ENCODE data around the gene RAPGEF3. TPM values are rescaled to one million over a fixed set of nuclear protein-coding genes. Genes with fewer than 3 reads are reported as not detected.

The RAPGEF3 gene
- total and polyA plus RNA-seq, 2 of the 8 experiments (the other 6 are each of a cell fraction or from before 2014, with no cell fraction given) = 5.0 to 9.4 TPM

GRCh38 chr12:47689215-47689614, 69.5 kb downstream of the RAPGEF3 start:
- Histone ChIP-seq H3K56ac (replicated peaks; ENCODE audit: insufficient read length, low read depth, low read length) (no peak overlapping the region), H3K4me1 (replicated peaks in 1 of 4; ENCODE audit: control insufficient read depth in 3 of 4, insufficient read depth in 4 of 4, low read length in 3 of 4) (no peaks in the 10 kb centered on the region), H3K23ac (ENCODE audit: insufficient read length) (no peak overlapping the region), H3K4ac (replicated peaks; ENCODE audit: insufficient read length, low read depth, low read length) (no peak overlapping the region), H3K79me2 (ENCODE audit: control insufficient read depth in 1 of 2, insufficient read depth in 2 of 2, low read length in 2 of 2) (no peaks in the 10 kb centered on the region), H2BK20ac (ENCODE audit: low read length) (no peak overlapping the region), H3K79me1 (ENCODE audit: low read depth, low read length) (no peaks in the 10 kb centered on the region), H2AFZ (ENCODE audit: low read length) (no peak overlapping the region), H3K27ac (ENCODE audit: low read depth, low read length) (no peak overlapping the region), H3K18ac (ENCODE audit: extremely low read depth, low read length) (no peak overlapping the region), H2BK120ac (replicated peaks; ENCODE audit: low read depth, low read length) (no peak overlapping the region), H3K4me2 (ENCODE audit: insufficient read depth in 1 of 2, low read depth in 2 of 2, low read length in 2 of 2) (no peak overlapping the region), H3K9ac (replicated peaks in 1 of 4; ENCODE audit: extremely low read depth in 1 of 4, low read depth in 3 of 4, low read length in 3 of 4) (no peak overlapping the region), H2AK5ac (ENCODE audit: low read depth, low read length) (no peak overlapping the region), H3K23me2 (ENCODE audit: low read depth, low read length) (no peaks in the 10 kb centered on the region), H3K27me3 (replicated peaks in 1 of 4; ENCODE audit: control insufficient read depth in 3 of 4, extremely low read depth in 1 of 4, insufficient read depth in 3 of 4, low read length in 3 of 4) (no peaks in the 10 kb centered on the region), H4K8ac (ENCODE audit: extremely low read depth, insufficient read depth, low read length) (no peak overlapping the region), H3K9me3 (ENCODE audit: insufficient read depth in 2 of 2, low read depth in 1 of 2, low read length in 1 of 2) (no peaks in the 10 kb centered on the region), H4K5ac (ENCODE audit: insufficient read length, low read depth, low read length) (no peak overlapping the region), H4K20me1 (replicated peaks in 1 of 2; ENCODE audit: control insufficient read depth in 1 of 2, insufficient read depth in 2 of 2, low read length in 2 of 2) (peaks cover 0 to 2% of the 10 kb centered on the region in 2 experiments), H2BK5ac (ENCODE audit: low read depth, low read length) (no peak overlapping the region), H2BK12ac (ENCODE audit: low read depth, low read length) (no peak overlapping the region), H3K36me3 (ENCODE audit: control insufficient read depth in 2 of 4, insufficient read depth in 4 of 4, low read length in 3 of 4) (peaks cover 0 to 22% (median 2%) of the 10 kb centered on the region in 4 experiments; a peak in 6 of 8 replicates), H2BK15ac (ENCODE audit: low read length) (no peak overlapping the region), H3K4me3 (ENCODE audit: extremely low read depth in 1 of 4, insufficient read depth in 2 of 4, low read depth in 3 of 4, low read length in 4 of 4) (no peak overlapping the region), H4K91ac (replicated peaks; ENCODE audit: insufficient read length, low read length) (no peak overlapping the region), H3K14ac (ENCODE audit: insufficient read length) (no peak overlapping the region)
- TF ChIP-seq GABPA (IDR thresholded peaks at IDR 0.05; ENCODE audit: borderline replicate concordance, insufficient read depth, low read length) = no peak
- TF ChIP-seq POLR2A (IDR thresholded peaks at IDR 0.05; ENCODE audit: control extremely low read depth in 1 of 2, low read depth in 2 of 2, low read length in 2 of 2) = no peak
- TF ChIP-seq FOSL1 (IDR thresholded peaks at IDR 0.05; ENCODE audit: insufficient read depth, low read depth, low read length) = no peak
- no peak for TF ChIP-seq EGR1 (IDR thresholded peaks at IDR 0.05; ENCODE audit: borderline replicate concordance, low read depth, low read length)
- no peak for TF ChIP-seq POLR2AphosphoS5 (IDR thresholded peaks at IDR 0.05; ENCODE audit: low read depth, low read length)
- no peak for TF ChIP-seq RBBP5 (IDR thresholded peaks at IDR 0.05; ENCODE audit: borderline replicate concordance, low read depth, low read length)
- TF ChIP-seq KDM1A (IDR thresholded peaks at IDR 0.05; ENCODE audit: borderline replicate concordance, low read length) = no peak
- TF ChIP-seq SP2 (IDR thresholded peaks at IDR 0.05; ENCODE audit: low read length) = no peak
- TF ChIP-seq SIRT6 (IDR thresholded peaks at IDR 0.05; ENCODE audit: low read length) = no peak
- no peak for TF ChIP-seq JUND (IDR thresholded peaks at IDR 0.05; ENCODE audit: low read length)
- POLR2A ChIA-PET (ENCODE audit: partially characterized antibody) = no interaction called here
- CTCF ChIA-PET (ENCODE audit: partially characterized antibody) = interaction anchor here (0.9 to 1.1 kb wide), 2 partner anchors 37 to 52 kb away, joined by 3 read pairs; no protein-coding TSS in a partner anchor
- FAIRE-seq (no peak), DNase-seq (ENCODE audit: low read depth in 1 of 2, low spot score in 2 of 2) (no peak)
- WGBS, 2 experiments (ENCODE audit: extremely low coverage in 1 of 2, insufficient coverage in 1 of 2, insufficient read length in 1 of 2, insufficient replicate concordance in 2 of 2, low coverage in 1 of 2, low lambda C conversion rate in 2 of 2, missing lambda C conversion rate in 1 of 2) = 97% methylated on average over 2 of the region's 2 CpGs; no CpG with 5 or more reads in 1 of the 2 experiments

Measured in H1 (cell line).